HCEC 1CT (cell line): ENCODE measurements around the gene SEPSECS.

Source experiments
- DNase-seq: peaks from one replicate; pipeline ENCODE4 v3.0.0-alpha.2; 2017

Gene SEPSECS

DNA sequence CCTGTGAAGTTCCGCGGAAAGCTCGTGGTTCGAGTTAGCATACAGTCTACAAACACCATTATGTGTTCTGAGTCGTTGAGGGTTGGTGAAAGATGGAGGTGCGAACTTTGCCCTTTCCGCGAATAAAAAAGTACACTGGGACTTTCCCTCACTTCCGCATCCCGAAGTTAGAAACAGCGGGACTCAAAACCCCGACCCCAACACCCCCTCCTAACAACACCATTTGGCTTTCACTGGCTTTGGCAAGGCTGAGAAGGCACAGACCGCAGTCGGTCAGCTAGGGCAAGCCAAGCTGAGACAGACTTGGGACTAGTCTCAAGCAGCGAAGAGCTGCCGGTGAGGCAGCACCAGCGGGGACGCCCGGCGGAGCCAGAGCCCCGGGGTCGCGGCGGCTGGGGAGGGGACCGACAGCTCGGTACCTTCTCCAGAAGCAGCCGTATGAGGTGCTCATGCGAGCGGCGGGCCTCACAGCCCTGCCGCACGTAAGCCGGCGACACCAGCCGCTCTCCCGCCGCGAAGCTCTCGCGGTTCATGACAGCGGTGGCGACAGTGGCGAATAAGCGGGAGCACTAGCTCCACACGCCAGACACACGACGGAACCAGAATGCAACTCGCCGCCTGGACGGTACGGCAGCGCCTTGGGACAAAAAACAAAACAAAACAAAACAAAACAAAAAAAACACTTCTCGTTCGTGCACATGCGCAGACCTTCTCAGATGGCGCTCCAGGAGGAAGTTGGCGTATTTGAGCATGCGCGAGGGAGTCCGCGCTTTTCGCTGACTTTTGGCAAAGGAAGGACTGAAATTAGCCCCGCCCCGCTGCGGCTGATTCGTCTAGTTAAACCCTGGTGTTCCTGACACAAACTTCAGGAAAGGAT lies at the start of gene SEPSECS:
Gene SEPSECS, minus strand, starts transcription at position 613 of the 877 bp plus-strand sequence. Its CDS starts 80 bp downstream, at position 533.
- peak; percentile 86 for DNase-seq

DNA sequence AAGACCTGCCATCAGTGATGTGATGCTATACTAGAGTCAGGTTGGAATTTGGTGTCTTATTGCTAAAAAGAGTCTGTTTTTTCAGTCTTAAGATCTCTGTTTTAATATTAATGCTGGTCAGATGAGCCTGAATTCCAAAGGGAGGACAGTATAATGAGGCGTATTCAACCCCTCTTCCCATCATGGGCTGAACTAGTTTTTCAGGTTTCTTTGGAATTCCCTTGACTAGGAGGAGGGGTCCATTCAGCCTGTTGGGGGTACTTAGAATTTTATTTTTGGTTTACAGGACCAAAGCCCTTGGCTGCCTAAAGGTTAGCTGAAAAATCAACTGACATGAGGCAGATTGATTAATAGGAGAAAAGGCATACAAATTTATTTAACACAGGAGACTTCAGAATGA lies 49.5 kb upstream of the SEPSECS start:
- DNase-seq, result no peak

DNA sequence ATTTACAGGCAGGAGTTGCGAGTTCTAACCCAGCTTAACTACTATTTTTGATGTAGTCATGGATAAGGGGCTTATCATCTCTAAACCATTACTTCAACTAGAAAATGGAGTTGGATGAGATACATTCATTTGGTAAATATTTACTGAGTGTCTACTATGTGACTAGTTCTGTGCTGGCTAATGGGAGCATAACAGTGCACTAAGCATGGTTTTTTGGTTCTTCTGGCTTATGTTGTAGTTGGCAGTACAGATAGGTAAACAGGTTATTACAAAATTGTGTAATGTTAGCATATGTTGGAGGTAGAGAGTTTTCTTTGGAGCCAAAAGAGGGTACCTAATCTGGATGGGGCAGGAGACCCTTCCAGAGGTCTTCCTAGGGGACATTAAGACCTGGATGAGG lies 47.7 kb upstream of the SEPSECS start:
- no peak for DNase-seq

DNA sequence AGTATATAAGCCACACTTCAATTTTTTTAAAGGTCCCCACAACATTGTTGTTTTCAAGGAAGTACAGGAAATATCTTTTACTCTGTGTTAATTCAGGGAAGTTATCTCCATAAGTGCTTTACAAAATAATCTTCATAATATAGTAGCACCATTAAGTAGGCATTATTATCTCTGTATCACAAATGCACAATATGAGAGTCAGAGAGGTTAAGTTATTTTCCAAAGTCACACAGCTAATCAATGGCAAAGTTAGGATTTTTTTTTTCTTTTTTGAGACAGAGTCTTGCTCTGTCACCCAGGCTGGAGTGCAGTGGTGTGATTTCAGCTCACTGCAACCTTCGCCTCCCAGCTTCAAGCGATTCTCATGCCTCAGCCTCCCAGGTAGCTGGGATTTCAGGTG lies 38.5 kb upstream of the SEPSECS start:
- DNase-seq, result no peak

DNA sequence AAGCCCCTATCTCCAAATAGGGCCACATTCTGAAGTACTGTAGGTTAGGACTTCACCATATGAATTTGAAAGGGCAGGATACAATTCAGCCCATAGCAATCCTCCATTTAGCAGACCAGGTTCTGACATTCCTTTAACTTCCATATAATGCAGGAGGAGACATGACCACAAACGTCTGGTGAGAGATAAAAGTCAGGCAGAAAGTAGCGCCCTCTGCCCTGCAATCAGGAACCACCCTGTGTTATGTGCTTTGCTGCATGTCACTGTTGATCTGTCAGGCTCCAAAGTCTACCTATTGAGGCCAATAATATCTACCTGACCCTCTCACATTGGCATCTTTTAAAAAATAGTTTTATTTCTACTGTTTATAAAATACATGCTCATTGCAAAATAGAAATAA lies 30.2 kb upstream of the SEPSECS start:
- no peak for DNase-seq

DNA sequence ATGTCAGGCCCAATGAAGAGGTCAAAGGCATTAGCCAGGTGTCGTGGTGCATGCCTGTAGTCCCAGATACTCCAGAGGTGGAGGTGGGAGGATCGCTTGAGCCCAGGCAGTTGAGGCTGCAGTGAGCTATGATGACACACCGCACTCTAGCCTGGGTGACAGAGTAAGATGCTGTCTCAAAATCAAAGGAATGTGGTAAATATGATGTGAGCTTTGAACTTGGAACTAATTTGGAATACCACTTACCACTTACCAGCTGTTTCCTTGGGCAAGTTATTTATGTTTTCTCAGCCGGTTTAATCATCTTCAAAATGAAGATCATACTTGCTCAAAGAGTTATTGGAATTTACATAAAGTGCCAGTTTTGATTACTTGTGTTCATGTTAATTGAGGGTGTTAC lies 23.8 kb upstream of the SEPSECS start:
- DNase-seq, result no peak

DNA sequence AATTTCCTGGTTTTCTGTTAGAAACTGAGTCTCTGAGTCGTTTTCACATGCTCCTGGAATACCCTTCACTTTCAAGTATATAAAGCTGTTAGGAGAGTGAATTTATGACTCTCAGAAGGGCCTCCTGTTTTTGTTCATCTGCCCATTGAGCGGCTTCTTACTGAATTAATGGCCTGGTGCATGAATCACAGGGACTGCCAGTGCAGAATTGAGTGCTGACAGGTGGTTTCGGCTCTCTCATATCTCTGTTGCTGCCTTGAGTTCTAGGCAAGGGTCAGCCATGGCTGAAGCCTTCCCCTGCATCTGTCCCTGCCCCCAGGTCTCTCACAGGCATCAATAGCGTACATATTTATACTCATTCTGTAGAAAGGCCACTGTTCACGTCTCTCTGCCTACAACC lies 22.7 kb upstream of the SEPSECS start:
- no peak for DNase-seq

DNA sequence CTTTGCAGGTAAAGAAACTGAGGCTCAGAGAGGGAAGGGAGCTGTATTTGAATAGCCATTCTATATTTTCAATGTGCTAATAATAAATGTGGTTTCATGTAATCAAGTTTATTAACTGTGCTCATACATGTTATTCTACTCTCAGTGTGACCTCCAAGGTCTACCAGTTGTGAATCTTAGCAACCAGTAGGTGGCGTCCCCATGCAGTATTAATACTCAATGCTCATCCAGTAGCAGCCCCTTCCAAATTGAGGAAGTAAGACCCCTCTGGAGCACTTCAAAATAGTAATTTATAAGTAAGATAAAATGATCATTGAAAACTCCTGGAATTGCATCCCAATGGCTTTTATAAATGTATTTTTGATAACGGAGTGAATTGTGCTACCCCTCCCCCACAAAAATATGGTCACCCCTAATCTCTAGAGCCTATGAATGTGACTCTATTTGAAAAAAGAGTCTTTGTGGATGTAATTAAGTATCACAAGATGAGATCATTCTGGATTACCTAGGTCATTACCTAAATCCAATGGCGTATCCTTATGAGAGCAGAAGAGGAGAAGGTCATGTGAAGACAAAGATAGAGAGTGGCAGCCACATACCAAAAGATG lies 20.4 kb upstream of the SEPSECS start:
- DNase-seq, result peak; percentile 40

DNA sequence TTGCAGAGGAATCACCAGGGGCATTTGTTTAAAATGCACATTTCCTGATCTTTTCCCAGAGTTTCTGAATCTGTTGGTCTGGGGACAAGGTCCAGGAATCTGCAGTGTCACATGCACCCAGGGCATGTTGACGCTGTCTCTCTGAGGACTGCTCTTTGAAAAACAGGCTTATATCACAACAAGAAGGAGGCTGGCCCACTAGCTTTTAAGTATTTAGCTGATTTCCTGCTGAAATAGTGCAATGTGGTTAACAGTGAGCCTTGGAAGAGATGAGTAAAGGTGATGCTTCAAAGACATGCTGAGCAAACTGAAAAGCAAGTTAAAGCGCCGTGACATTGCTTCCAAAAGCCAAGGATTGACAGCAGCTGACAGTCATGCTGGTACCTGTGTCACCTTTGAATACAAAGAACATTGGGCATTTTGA lies 18.6 kb upstream of the SEPSECS start:
- DNase-seq, result no peak

DNA sequence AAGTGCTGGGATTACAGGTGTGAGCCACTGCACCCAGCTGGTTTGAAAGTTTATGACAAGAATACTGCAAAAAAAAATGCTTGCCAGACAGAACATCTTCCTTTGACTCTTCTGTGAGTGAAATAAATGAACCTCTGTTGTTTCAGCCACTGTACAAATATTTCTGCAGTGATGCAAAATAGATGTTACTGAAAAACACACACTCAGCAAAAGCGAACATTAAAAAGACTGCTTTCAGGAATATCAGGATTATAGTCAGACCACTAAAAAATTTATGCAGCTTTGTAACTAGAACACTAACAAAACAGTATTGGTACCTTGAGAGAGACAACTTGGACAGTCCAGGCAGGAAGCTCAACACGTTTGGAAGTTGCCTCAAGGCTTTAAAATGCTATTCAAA lies 16.9 kb upstream of the SEPSECS start:
- no peak for DNase-seq

DNA sequence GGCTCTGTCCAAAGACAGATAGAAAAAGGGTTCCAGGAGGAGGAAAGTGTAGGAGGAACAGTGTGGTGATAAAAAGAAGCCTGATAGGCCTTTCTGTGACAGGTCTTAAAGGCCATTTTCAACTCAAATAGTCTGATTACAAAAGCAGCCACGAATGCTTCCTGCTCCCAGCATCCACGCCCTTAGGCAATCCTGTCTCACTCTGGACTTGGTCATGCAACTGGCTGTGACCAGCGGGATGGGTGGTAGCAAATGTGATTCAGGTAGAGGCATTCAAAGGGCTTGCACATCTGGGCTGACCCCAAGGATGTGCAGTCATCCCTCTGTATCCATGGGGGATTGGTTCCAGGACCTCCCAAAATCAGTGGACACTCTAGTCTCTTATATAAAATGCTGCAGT lies 14.4 kb upstream of the SEPSECS start:
- no peak for DNase-seq

DNA sequence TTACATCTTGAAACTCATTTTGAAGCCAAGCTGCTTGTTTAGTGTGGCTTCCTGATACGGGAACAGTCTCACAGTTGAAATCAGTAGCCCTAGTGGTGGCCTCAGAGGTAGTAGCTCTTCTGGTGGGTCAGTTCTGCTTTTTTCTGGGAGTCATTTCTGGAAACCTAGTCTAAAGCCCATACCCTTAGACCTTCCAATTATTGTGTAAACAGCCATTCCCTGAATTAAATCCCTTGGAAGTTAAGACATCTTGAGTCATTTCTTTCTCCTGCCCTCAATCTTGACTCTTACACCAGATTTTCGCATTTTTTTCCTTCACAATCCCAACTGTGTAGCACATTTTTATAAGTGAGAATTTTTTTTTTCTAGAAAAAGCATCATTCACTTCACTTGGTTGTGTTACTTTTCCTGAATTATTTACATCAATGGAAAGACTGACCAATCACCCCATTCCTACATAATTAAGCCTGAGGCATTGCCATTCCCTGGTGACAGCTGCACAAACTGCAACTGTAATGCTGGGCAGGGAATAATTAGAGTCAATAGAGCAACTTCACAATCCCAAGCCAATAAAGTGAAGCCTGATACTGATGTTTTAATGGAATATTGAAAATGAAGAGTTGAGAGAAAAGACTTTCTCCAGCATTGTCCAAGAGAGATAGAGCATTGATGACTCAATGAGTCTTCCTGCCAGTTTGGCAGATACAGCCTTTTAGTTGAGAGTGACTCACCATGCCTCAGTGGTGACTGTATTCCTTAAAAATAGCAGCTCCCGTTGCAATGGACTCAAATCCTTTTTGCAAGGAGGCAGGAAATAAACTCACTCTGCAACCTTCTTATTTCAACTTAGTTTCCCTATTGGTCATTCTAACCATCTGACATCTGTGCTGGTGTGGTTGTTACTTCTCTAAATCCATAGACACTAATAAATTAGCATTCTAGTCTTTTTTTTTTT lies 13.0 kb upstream of the SEPSECS start:
- peak; percentile 95 for DNase-seq

DNA sequence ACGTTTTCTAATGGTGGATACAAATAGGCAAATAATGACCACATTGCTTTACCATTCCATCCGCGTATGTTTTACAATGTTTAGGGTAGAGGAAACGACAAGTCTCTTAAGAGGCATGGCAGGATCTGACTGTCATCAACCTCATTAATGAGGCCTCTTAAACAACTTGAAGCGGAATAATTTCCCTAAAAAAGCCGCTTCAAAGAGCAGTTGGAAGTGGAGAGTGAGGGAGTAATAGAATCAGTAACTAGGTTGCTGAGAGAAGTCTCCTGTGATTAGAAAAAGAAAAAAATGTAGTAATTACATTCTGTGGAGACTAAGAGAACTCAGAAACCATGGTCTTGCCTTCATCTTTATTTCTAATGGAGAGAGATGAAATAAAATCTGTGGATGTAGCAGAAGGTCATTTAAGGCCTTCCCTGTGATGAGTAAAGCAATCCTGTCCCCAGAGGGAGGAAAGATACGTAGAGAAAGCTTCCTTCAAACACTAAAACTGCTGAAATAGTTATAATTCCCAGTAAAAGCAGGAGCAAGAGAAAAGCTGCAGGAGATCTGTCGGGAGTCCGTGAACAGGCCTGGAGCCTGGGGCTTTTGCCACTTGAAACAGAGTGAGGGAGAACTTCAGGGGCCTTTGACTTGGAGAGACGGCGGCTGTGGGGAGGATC lies 11.1 kb upstream of the SEPSECS start:
- DNase-seq, result no peak

DNA sequence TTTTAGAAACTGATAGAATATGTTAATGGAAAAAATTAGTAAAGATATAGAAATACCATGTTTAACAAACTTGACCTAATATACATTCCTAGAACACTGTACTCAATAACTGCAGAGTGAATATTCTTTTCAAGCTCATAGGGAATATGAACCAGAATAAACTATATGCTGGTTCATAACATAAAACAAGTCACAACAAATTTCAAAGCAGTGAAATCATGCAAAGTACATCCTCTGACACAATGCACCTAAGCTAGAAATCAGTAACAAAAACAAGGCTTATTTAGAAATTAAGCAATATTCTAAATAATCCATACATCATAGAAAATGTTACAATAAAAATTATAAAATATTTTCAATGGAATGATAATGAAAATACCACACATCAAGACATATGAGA lies 9.2 kb upstream of the SEPSECS start:
- DNase-seq, result no peak

DNA sequence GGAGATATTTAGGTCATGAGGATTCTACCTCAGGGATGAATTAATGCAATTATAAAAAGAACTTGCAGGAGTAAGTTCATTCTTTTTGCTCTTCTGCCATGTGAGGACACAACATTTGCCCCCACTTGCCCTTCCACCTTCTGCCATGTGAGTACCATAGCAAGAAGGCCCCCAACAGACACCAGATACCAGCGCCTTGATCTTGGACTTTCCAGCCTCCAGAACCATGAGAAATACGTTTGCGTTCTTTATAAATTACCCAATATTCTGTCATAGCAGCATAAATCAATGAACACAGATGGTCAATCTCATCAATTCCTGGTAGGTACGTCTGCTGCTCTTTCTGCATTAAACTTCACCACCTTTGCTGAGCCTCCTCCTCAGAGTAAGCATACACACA lies 5.7 kb upstream of the SEPSECS start:
- no peak for DNase-seq

DNA sequence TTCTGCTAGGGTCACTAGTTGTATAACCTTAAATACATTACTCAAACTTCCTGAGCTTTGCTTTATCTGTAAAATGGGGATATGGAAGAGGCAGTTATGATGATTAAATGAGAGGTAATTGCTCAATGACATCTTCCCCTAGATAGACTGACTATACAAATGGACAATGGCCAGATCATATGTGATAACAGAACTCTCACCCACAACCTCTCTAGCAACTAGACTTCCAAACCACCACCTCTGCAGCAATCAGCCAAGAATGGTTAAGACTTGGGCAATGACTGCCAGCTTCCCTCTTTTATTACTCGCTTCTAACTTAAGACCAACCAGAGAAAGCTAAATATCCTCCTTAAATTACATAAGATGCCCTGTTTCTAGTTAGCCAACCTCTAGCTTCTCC lies 2.9 kb upstream of the SEPSECS start:
- no peak for DNase-seq

DNA sequence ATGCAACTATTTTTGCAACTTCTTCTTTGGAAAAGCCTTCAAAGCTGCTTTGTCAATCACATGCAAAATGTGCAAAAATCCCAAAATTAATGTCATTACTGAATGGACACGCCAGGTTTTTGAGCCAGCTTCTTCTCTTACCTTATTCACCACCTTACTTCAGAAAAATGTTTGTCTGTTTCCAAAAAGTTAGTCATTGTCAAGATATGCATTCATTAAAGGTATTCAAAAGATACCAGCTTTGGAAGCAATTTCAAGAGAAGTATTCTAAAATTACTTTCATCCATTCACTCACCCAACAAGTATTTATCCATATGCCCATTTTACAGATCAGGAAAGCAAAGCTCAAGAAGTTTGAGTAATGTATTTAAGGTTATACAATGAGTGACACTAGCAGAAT lies 2.3 kb upstream of the SEPSECS start:
- no peak for DNase-seq

DNA sequence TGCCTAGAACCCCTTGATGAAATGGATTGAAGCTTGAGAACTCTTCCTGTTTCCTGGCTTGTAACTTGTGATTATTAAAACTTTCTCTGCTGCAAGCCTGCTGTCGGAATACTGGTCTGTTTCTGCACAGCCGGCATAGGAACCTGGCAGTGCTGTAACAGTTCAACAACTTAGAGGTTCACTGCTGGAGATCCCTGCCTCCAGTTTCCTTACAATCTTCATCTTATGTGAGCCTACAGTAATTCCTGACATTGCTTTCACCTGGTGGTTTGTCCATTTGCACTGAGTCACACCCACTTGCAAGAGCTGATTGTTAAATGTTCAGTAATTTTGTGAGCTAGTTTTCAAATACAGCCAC lies 1.3 kb upstream of the SEPSECS start:
- no peak for DNase-seq

DNA sequence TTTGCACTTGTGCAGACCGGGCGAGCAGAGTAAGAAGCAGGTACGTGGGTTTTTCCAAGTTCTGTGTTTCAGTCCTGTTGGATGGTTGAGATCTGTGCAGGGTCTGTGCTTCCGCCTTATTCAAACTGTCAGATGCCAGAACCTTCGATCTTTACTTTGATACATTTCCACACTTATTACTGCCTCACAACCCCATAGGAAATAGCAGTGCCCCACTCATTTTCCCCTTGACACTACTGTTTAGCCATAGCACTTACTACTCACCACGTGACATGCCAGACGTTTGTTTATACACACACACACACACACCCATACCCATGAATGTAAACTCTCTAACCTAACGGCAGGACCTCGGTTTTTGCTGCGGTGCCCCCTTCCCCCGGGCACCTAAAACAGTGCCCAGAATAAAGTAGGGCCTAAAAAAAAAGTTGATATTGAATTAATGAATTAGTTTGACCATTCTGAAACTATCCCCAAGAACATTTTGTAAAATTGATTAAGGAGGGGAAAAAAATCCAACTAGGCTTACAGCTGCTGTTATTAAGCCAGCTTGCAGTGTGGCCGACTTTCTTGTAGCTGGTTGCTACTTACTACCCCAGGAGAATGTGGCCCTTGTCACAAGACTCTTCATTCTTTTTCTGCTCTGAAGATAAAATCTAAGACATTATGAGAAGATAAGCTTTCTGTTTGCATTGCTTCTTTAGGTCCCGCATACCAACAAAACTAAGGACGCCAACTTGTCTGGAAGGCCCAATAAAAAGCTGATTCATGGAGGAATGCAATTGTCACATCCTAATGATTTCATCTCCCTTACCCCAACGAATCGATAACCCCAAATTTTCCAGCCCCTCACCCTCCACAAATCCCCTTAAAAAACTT lies 704 bp upstream of the SEPSECS start:
- peak; percentile 22 for DNase-seq

DNA sequence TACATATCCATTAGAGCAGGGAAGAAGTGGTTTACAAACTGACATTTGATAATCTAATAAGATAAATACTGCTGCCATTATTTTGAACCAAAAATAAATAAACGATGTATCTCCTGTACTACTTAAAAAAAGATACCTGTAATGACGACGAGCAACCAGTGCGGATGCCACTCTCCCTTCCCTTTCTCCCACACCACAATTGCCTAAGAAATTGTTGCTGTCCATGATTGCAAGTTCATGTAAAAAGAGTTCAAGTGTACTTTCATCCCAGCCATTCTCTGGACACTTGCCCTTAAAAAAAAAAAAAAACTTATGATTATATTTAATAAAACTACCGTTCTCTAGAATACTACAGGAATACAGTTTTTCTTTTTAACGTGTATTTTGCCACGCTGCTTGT lies 1.4 kb downstream of the SEPSECS start:
- DNase-seq, result no peak

DNA sequence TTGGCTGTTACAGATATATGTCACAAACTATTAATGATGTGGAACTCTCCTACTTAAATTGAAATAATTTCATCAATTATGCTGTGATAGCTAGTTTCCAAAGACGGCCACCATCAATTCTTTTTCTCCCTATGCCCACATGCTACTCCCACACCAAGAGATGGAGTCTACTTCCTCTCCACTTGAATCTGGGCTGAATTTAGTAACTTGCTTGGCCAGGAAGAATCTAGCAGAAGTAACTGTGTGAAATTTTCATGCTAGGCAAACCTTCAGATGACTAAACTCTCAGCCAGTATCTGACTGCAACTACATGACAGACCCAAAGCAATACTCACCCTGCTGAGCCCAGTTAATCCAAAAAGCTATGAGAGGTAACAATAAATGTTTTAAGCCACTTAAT lies 3.2 kb downstream of the SEPSECS start:
- DNase-seq, result no peak

DNA sequence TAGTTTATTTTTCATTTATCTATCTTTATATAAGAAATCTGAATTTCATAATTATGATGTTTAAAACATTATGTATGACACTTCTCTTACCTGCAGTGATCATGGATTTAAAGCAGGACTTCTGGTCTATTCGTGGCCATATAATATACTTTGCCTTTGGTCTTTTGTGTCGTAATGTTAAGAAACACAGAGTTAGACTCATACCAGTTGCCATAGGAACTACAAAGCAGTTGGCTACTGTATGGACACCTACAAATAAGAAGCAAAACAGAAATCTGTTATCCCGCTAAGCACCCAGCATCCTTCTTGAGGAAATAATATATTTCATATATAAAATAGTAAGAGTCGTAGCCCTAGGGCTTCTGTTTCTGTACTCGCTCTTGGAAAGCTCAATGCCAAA lies 4.3 kb downstream of the SEPSECS start:
- no peak for DNase-seq
